ENCODE measurements around the gene HOXA7.

Gene HOXA7

DNA sequence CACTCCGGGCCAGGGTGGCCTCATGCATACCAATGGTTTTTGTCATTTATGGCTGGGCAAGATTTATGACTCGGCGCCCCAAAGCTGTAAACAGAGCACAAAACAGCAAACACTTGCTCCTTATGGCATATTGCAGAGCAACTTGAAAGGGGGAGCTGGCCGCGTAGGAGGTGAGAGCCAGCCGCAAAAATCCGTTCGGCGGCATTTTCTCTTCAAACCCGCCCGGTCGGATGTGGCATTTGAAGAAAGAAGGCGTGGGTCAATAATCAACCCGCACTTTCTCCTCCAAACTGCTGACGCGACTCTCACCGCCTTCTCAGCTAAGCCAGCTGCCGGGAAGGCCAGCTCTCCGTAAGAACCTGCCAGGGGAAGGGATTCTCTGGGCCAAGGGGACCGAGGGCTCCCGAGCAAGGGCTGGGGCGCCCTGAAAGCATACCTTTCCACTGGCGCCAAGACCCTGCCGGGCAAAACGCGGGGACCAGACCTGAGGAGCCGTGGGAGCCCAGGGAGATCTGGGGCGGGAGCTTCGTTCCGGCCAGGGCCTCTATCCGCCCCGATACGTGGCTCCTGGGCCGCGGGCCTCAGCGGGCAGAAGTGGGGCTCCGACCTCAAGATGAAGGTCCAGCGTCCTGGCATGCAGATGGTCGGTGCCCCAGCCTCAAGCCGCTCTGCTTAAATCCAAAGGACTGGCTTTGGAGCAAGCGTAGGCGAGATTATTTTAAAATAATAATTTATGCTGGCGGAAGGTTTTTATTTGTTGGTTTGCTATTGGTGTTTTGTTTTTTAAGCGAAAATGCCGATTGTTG, 41.1 kb downstream of the HOXA7 start (continued):
- TF ChIP-seq, protein P1, sequence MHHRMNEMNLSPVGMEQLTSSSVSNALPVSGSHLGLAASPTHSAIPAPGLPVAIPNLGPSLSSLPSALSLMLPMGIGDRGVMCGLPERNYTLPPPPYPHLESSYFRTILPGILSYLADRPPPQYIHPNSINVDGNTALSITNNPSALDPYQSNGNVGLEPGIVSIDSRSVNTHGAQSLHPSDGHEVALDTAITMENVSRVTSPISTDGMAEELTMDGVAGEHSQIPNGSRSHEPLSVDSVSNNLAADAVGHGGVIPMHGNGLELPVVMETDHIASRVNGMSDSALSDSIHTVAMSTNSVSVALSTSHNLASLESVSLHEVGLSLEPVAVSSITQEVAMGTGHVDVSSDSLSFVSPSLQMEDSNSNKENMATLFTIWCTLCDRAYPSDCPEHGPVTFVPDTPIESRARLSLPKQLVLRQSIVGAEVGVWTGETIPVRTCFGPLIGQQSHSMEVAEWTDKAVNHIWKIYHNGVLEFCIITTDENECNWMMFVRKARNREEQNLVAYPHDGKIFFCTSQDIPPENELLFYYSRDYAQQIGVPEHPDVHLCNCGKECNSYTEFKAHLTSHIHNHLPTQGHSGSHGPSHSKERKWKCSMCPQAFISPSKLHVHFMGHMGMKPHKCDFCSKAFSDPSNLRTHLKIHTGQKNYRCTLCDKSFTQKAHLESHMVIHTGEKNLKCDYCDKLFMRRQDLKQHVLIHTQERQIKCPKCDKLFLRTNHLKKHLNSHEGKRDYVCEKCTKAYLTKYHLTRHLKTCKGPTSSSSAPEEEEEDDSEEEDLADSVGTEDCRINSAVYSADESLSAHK (tag by site-specific recombination; IDR thresholded peaks at IDR 0.05) = peak; percentile 92
- TF ChIP-seq ZNF660 (tag by site-specific recombination; IDR thresholded peaks at IDR 0.05) (0 out of 2 replicates have a peak, but pooled peaks have one; percentile 59), KLF16 (tag by site-specific recombination; IDR thresholded peaks at IDR 0.05) (no peak), ZNF785 (tag by site-specific recombination; IDR thresholded peaks at IDR 0.05) (no peak), ZNF561 (tag by site-specific recombination; IDR thresholded peaks at IDR 0.05; ENCODE audit: borderline replicate concordance) (no peak; the same call in 1 of the 2 replicates), FEZF1 (tag by site-specific recombination; IDR thresholded peaks at IDR 0.05) (peak; percentile 98), KLF7 (tag by site-specific recombination; IDR thresholded peaks at IDR 0.05; ENCODE audit: borderline replicate concordance) (peak; percentile 51; the same call in 1 of the 2 replicates), MEIS1 (CRISPR knock-in tag; IDR thresholded peaks at IDR 0.05; ENCODE audit: borderline replicate concordance) (peak; percentile 92), OSR2 (tag by site-specific recombination; IDR thresholded peaks at IDR 0.05) (peak; percentile 85), ZNF341 (tag by site-specific recombination; IDR thresholded peaks at IDR 0.05; ENCODE audit: low read depth) (peak; percentile 35; the same call in 1 of the 2 replicates), ZFHX2 (tag by site-specific recombination; conservative IDR thresholded peaks at IDR 0.05) (peak; percentile 96), GLIS1 (tag by site-specific recombination; IDR thresholded peaks at IDR 0.05) (peak; percentile 74), ZNF175 (tag by site-specific recombination; IDR thresholded peaks at IDR 0.05) (no peak), ZNF19 (tag by site-specific recombination; IDR thresholded peaks at IDR 0.05; ENCODE audit: low read depth) (no peak), IKZF3 (tag by site-specific recombination; IDR thresholded peaks at IDR 0.05) (peak; percentile 83), ZBTB8A (tag by site-specific recombination; IDR thresholded peaks at IDR 0.05) (peak; percentile 81), SCRT1 (tag by site-specific recombination; IDR thresholded peaks at IDR 0.05; ENCODE audit: borderline replicate concordance) (no peak), KLF1 (tag by site-specific recombination; IDR thresholded peaks at IDR 0.05) (peak; percentile 46; the same call in 1 of the 2 replicates), ZNF610 (tag by site-specific recombination; IDR thresholded peaks at IDR 0.05; ENCODE audit: borderline replicate concordance) (no peak), ZNF155 (tag by site-specific recombination; IDR thresholded peaks at IDR 0.05) (no peak), ZNF596 (tag by site-specific recombination; IDR thresholded peaks at IDR 0.05) (0 out of 2 replicates have a peak, but pooled peaks have one; percentile 18)
- TF ChIP-seq, protein P2, sequence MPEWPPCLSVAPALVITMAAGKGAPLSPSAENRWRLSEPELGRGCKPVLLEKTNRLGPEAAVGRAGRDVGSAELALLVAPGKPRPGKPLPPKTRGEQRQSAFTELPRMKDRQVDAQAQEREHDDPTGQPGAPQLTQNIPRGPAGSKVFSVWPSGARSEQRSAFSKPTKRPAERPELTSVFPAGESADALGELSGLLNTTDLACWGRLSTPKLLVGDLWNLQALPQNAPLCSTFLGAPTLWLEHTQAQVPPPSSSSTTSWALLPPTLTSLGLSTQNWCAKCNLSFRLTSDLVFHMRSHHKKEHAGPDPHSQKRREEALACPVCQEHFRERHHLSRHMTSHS (tag by site-specific recombination; IDR thresholded peaks at IDR 0.05) = peak; percentile 78; the same call in 1 of the 2 replicates
- TF ChIP-seq, protein P3, sequence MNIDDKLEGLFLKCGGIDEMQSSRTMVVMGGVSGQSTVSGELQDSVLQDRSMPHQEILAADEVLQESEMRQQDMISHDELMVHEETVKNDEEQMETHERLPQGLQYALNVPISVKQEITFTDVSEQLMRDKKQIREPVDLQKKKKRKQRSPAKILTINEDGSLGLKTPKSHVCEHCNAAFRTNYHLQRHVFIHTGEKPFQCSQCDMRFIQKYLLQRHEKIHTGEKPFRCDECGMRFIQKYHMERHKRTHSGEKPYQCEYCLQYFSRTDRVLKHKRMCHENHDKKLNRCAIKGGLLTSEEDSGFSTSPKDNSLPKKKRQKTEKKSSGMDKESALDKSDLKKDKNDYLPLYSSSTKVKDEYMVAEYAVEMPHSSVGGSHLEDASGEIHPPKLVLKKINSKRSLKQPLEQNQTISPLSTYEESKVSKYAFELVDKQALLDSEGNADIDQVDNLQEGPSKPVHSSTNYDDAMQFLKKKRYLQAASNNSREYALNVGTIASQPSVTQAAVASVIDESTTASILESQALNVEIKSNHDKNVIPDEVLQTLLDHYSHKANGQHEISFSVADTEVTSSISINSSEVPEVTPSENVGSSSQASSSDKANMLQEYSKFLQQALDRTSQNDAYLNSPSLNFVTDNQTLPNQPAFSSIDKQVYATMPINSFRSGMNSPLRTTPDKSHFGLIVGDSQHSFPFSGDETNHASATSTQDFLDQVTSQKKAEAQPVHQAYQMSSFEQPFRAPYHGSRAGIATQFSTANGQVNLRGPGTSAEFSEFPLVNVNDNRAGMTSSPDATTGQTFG (tag by site-specific recombination; IDR thresholded peaks at IDR 0.05; ENCODE audit: borderline replicate concordance) = no peak
- TF ChIP-seq, protein P4, sequence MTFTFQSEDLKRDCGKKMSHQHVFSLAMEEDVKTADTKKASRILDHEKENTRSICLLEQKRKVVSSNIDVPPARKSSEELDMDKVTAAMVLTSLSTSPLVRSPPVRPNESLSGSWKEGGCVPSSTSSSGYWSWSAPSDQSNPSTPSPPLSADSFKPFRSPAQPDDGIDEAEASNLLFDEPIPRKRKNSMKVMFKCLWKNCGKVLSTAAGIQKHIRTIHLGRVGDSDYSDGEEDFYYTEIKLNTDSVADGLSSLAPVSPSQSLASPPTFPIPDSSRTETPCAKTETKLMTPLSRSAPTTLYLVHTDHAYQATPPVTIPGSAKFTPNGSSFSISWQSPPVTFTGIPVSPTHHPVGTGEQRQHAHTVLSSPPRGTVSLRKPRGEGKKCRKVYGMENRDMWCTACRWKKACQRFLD (tag by site-specific recombination; IDR thresholded peaks at IDR 0.05) = no peak
- TF ChIP-seq, protein P5, sequence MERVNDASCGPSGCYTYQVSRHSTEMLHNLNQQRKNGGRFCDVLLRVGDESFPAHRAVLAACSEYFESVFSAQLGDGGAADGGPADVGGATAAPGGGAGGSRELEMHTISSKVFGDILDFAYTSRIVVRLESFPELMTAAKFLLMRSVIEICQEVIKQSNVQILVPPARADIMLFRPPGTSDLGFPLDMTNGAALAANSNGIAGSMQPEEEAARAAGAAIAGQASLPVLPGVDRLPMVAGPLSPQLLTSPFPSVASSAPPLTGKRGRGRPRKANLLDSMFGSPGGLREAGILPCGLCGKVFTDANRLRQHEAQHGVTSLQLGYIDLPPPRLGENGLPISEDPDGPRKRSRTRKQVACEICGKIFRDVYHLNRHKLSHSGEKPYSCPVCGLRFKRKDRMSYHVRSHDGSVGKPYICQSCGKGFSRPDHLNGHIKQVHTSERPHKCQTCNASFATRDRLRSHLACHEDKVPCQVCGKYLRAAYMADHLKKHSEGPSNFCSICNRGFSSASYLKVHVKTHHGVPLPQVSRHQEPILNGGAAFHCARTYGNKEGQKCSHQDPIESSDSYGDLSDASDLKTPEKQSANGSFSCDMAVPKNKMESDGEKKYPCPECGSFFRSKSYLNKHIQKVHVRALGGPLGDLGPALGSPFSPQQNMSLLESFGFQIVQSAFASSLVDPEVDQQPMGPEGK (tag by site-specific recombination; IDR thresholded peaks at IDR 0.05) = peak; percentile 44; the same call in 1 of the 2 replicates
- TF ChIP-seq, protein P6, sequence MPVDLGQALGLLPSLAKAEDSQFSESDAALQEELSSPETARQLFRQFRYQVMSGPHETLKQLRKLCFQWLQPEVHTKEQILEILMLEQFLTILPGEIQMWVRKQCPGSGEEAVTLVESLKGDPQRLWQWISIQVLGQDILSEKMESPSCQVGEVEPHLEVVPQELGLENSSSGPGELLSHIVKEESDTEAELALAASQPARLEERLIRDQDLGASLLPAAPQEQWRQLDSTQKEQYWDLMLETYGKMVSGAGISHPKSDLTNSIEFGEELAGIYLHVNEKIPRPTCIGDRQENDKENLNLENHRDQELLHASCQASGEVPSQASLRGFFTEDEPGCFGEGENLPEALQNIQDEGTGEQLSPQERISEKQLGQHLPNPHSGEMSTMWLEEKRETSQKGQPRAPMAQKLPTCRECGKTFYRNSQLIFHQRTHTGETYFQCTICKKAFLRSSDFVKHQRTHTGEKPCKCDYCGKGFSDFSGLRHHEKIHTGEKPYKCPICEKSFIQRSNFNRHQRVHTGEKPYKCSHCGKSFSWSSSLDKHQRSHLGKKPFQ (tag by site-specific recombination; IDR thresholded peaks at IDR 0.05) = peak; percentile 72
- TF ChIP-seq, protein P7, sequence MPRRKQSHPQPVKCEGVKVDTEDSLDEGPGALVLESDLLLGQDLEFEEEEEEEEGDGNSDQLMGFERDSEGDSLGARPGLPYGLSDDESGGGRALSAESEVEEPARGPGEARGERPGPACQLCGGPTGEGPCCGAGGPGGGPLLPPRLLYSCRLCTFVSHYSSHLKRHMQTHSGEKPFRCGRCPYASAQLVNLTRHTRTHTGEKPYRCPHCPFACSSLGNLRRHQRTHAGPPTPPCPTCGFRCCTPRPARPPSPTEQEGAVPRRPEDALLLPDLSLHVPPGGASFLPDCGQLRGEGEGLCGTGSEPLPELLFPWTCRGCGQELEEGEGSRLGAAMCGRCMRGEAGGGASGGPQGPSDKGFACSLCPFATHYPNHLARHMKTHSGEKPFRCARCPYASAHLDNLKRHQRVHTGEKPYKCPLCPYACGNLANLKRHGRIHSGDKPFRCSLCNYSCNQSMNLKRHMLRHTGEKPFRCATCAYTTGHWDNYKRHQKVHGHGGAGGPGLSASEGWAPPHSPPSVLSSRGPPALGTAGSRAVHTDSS (tag by site-specific recombination; IDR thresholded peaks at IDR 0.05) = no peak
